A549 (cell line): ENCODE measurements around the gene ARHGEF7.
"Not testable (repeated sequence)": the region's sequence is repeated elsewhere in the genome, so short reads cannot be mapped to it uniquely, and the experiment has no call there.

ENCODE experiments used
- CHD2 ChIP-seq: fragments of 150-350 bp; IDR thresholded peaks from 2 replicates; pipeline ENCODE4 v1.6.1; 2014; ENCODE audit warnings: low read length; ENCODE audit not compliant: partially characterized antibody
- TF ChIP-seq, protein P1 (sequence below): fragments of >200 bp; sonication (Bioruptor Twin); formaldehyde crosslinking; IDR thresholded peaks from 3 replicates; pipeline ENCODE4 v1.5.1; 2016

- TF ChIP-seq, protein P1, sequence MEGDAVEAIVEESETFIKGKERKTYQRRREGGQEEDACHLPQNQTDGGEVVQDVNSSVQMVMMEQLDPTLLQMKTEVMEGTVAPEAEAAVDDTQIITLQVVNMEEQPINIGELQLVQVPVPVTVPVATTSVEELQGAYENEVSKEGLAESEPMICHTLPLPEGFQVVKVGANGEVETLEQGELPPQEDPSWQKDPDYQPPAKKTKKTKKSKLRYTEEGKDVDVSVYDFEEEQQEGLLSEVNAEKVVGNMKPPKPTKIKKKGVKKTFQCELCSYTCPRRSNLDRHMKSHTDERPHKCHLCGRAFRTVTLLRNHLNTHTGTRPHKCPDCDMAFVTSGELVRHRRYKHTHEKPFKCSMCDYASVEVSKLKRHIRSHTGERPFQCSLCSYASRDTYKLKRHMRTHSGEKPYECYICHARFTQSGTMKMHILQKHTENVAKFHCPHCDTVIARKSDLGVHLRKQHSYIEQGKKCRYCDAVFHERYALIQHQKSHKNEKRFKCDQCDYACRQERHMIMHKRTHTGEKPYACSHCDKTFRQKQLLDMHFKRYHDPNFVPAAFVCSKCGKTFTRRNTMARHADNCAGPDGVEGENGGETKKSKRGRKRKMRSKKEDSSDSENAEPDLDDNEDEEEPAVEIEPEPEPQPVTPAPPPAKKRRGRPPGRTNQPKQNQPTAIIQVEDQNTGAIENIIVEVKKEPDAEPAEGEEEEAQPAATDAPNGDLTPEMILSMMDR, result not testable (repeated sequence)
- TF ChIP-seq CHD2, result not testable (repeated sequence)
These were observed 74.4 kb downstream of the ARHGEF7 start for GRCh38 chr13:111189516-111189915.
